ENCODE data around the gene SLC22A2.

Gene SLC22A2

GRCh38 chr6:160194808-160195207 is 63.8 kb downstream of the SLC22A2 start:
- no peak for DNase-seq (ENCODE audit: low spot score)
- in situ Hi-C loops (cut with MboI; ENCODE audit: low pct_unique_long_range_greater_than_20kb, low sequenced_read_pairs, unreplicated experiment) = no loop called here
- TF ChIP-seq, protein P1, sequence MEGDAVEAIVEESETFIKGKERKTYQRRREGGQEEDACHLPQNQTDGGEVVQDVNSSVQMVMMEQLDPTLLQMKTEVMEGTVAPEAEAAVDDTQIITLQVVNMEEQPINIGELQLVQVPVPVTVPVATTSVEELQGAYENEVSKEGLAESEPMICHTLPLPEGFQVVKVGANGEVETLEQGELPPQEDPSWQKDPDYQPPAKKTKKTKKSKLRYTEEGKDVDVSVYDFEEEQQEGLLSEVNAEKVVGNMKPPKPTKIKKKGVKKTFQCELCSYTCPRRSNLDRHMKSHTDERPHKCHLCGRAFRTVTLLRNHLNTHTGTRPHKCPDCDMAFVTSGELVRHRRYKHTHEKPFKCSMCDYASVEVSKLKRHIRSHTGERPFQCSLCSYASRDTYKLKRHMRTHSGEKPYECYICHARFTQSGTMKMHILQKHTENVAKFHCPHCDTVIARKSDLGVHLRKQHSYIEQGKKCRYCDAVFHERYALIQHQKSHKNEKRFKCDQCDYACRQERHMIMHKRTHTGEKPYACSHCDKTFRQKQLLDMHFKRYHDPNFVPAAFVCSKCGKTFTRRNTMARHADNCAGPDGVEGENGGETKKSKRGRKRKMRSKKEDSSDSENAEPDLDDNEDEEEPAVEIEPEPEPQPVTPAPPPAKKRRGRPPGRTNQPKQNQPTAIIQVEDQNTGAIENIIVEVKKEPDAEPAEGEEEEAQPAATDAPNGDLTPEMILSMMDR (IDR thresholded peaks at IDR 0.05; ENCODE audit: extremely low read depth, insufficient read depth, missing control alignments) = no peak

DNA sequence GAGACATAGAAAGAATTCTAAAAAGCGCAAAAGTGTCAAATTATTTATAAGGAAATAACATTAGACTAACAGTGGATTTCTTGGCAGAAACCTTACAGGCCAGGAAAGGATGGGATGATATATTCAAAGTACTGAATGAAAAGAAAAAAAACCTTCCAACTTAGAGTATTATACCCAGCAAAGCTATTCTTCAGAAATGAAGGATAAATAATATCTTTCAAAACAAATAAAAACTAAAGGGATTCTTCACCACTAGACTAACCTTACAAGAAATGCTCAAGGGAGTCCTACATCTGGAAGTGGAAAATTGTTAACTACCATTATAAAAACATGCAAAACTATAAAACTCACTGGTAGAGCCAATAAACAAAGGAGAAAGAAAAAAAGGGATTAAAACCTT is 65.8 kb downstream of the SLC22A2 start:
- DNase-seq (ENCODE audit: low spot score) = no peak
- in situ Hi-C loops (cut with MboI; ENCODE audit: low pct_unique_long_range_greater_than_20kb, low sequenced_read_pairs, unreplicated experiment) = no loop called here
- TF ChIP-seq, protein P1 (IDR thresholded peaks at IDR 0.05; ENCODE audit: extremely low read depth, insufficient read depth, missing control alignments) = no peak

- in situ Hi-C loops (cut with MboI; ENCODE audit: low pct_unique_long_range_greater_than_20kb, low sequenced_read_pairs, unreplicated experiment) = no loop called here
- no peak for DNase-seq (ENCODE audit: low spot score)
- TF ChIP-seq, protein P1 (IDR thresholded peaks at IDR 0.05; ENCODE audit: extremely low read depth, insufficient read depth, missing control alignments) = no peak
These were observed 67.6 kb downstream of the SLC22A2 start for GRCh38 chr6:160190973-160191372.

DNA sequence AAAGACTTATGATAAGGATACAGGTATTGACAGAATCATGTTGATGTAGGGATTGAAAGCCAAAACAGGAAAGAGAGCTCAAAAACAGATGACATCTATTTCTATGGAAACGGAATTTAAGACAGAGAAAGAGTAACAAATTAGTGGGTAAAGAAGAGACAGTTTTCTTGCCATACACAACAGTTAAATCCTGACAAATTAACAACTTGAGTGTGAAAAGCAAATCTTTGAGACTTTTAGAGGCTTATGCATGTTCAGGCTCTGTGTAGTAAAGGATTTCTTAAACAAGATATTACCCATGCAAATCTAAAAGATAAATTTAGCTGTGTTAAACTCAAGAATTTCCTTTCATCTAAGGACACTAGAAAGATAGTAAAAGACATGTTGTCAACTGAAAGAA is 68.5 kb downstream of the SLC22A2 start:
- DNase-seq (ENCODE audit: low spot score) = no peak
- in situ Hi-C loops (cut with MboI; ENCODE audit: low pct_unique_long_range_greater_than_20kb, low sequenced_read_pairs, unreplicated experiment) = no loop called here
- TF ChIP-seq, protein P1 (IDR thresholded peaks at IDR 0.05; ENCODE audit: extremely low read depth, insufficient read depth, missing control alignments) = no peak

DNA sequence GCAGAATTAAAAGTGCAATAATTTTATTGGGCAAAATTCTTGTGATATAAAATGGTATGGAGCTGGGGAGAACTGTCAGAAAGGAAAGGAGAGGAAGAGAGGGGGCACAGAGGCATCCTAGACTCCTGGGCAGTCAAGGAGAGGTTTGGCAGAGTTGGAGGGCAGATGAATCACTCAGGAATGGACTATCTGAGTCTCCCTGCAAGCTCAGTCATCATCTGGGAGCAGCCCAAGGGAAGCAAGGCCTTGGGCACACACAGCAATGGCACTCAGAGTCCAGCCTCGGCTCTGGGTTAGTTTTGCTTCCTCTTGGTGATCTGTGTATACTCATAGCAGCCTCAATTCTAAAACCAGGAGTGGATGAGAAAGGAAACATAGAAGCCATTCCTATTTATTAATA is 69.8 kb downstream of the SLC22A2 start:
- DNase-seq (ENCODE audit: low spot score) = no peak
- in situ Hi-C loops (cut with MboI; ENCODE audit: low pct_unique_long_range_greater_than_20kb, low sequenced_read_pairs, unreplicated experiment) = no loop called here
- TF ChIP-seq, protein P1 (IDR thresholded peaks at IDR 0.05; ENCODE audit: extremely low read depth, insufficient read depth, missing control alignments) = no peak

DNA sequence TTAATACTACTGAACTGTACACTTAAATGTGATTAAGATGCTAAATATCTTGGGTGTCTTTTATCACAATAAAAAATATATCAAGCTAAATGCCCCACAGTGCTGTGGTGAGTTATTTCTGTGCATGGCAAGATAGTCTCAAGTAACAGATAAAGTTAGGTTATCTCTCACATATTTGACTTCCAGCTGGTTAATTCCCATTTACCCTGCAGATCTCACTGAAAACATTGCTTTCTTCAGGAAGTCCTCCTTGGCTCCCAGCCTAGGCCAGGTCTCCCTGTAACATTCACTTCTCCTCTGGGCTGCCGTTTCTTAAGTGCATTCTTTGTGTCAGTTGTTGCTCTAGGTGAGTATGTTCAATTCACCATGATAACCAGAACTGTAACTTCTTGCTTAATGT is 77.9 kb downstream of the SLC22A2 start:
- DNase-seq (ENCODE audit: low spot score) = no peak
- in situ Hi-C loops (cut with MboI; ENCODE audit: low pct_unique_long_range_greater_than_20kb, low sequenced_read_pairs, unreplicated experiment) = no loop called here
- TF ChIP-seq, protein P1 (IDR thresholded peaks at IDR 0.05; ENCODE audit: extremely low read depth, insufficient read depth, missing control alignments) = no peak

- in situ Hi-C loops (cut with MboI; ENCODE audit: low pct_unique_long_range_greater_than_20kb, low sequenced_read_pairs, unreplicated experiment) = no loop called here
- no peak for DNase-seq (ENCODE audit: low spot score)
- TF ChIP-seq, protein P1 (IDR thresholded peaks at IDR 0.05; ENCODE audit: extremely low read depth, insufficient read depth, missing control alignments) = no peak
These were observed 80.3 kb downstream of the SLC22A2 start for GRCh38 chr6:160178271-160178670.
